Measurements from ENCODE around the gene GLCCI1.

The GLCCI1 gene

DNA sequence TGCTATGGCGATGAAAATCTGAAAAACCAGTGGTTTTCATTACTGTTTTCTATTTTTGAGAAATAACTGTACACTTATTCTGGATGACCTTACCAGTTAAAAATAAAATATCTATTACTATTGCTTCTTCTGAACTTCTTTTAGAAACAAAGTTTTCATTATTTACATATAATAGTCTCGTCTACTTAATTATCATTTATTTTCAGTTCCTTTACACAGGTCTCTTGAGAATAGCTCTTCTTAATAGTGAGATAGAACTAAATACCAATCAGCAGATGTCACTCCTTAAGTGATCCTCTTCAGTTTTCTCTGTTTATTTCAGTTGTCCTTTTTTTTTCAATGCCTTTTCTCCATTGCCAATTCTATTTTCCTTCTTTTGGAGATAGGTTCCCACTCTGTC, 4.3 kb upstream of the GLCCI1 start:
- no peak for DNase-seq

DNA sequence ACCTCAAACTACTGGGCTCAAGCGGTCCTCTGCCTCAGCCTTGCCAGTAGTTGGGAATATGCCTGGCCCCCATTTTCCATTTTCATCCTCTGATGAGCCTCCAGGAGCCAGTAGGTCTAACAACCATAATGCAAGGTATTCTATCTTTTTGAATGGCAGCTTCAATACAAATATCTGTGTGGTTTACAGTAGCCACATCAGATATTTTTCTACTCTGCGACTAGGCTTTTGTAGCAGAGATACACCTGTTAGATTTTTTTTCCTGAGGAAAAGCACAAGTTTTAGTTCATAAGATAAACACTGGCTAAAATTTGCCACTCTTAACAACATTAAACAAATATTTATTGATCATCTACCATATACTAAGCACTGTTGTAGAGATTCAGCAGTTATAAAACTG, 3.9 kb upstream of the GLCCI1 start:
- DNase-seq, result no peak

DNA sequence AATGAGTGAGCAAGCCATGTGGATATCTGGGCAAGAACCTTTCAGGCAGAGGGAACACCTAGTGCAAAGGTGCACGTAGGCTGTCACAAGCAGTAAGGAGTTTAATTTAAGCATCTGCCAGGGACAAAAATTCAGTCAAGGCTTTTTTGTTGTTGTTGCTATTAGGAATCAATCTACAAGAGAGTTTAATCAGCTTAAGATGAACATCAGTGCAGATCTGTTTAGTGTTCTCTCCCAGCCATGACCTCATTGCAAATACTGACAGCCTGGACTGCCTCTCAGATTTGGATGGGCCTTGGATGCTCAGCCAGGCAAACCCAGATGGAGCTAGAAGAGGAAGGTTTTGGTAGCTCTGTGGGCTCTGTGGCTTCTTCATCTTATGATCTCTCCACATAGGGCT, 3.3 kb upstream of the GLCCI1 start:
- DNase-seq, result no peak

- DNase-seq, result no peak
Observed at GRCh38 chr7:7966141-7966734, 2.4 kb upstream of the GLCCI1 start.

GRCh38 chr7:7967886-7968543, 581 bp upstream of the GLCCI1 start:
- peak; percentile 7 for DNase-seq

DNA sequence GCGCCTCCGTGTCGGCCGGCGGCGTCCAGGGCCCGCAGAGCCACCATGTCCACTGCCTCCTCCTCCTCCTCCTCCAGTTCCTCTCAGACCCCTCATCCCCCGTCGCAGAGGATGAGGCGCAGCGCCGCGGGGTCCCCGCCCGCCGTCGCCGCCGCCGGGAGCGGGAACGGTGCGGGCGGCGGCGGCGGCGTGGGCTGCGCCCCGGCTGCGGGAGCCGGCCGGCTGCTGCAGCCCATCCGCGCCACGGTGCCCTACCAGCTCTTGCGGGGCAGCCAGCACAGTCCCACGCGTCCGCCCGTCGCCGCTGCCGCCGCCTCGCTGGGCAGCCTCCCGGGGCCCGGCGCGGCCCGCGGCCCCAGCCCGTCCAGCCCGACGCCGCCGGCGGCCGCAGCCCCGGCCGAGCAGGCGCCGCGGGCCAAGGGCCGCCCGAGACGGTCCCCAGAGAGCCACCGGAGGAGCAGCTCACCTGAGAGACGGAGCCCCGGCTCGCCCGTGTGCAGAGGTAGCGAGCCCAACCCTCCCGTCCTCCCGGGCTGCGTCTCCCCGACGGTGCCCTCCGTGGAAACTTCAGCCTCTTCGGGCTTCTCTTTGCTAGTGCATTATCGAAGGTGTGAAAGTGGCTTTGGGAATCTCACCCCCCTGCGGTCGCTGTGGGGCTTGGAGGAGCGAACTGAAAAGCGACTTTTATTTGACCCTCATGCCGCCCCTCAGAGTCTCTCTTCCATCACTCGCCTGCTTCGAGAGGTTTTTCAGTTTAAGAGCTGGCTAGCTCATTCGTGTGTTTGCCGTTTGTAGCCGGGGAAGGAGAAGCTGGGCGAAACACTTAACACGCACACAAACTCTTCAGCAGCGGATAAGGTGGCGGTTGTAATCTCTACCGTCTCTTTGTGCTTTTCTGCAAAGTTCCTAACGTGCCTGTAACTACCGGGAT, 975 bp downstream of the GLCCI1 start:
- peak; percentile 55 for DNase-seq

DNA sequence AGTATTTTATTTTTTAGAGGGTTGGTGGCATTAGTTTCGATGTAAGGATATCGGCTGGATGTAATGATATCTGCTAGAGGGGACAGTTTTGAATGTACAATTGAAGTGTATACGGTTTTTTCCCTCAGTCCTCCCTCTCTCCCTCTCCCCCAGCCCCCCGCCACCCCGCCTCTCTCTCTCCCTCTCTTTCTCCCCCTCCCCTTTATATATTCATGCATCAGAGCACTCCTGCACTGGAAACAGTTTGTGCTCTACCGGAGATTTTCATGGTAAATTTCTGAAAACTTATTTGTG, 1.6 kb downstream of the GLCCI1 start:
- DNase-seq, result peak; percentile 9

- DNase-seq, result peak; percentile 9
Observed at GRCh38 chr7:7970531-7971307, 2.1 kb downstream of the GLCCI1 start.

DNA sequence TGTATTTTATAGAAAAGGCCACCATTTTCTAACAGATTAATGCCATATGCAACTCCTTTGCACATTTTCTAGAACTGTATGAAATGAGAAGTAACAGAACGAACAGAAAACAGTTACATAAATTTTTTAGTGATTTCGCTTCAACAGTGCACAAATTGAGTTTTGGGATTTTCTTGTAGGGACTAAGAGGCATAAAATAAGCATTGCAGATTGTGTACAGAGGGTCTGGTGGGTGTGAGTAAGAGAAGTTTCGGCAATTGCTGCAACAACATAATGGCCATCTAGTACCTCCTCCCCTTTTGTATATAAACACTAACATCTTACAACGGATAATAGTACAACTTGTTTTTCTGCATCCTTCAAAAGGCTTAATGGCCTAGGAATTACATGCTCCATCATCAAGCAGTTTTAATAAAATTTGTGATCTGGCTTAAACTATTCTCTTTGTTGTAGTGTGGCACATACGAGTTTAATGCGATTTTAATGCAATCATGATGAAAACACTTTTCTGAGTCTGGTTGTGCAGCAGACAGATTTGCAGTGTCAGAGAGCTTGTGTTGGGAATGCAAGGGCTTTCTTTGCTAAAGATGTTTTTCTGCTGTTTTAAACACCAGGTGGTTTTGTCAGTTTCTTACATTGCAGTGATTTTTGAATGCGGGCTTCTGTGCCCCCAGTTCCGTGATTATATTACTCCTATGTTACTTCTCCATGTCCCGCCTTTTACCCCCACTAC, 2.9 kb downstream of the GLCCI1 start:
- no peak for DNase-seq

DNA sequence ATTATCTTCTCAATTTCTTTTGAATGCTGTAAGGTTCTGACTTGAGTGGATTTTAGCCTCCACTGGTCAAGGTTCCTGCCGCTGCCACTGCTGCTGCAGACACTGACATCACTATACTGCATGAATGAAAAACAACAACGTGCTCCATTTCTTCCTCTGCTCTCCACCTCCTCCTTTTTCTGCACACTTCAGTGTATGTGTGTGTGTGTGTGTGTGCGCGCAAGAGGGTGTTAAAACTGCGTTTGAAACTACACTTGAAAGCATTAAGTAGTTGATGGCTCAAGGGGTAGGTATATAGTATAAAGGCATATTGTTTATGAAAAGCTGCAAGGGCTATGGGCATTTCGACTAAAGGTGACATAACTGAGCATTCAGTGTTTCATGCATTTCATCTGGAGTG, 3.5 kb downstream of the GLCCI1 start:
- DNase-seq, result peak; percentile 27

DNA sequence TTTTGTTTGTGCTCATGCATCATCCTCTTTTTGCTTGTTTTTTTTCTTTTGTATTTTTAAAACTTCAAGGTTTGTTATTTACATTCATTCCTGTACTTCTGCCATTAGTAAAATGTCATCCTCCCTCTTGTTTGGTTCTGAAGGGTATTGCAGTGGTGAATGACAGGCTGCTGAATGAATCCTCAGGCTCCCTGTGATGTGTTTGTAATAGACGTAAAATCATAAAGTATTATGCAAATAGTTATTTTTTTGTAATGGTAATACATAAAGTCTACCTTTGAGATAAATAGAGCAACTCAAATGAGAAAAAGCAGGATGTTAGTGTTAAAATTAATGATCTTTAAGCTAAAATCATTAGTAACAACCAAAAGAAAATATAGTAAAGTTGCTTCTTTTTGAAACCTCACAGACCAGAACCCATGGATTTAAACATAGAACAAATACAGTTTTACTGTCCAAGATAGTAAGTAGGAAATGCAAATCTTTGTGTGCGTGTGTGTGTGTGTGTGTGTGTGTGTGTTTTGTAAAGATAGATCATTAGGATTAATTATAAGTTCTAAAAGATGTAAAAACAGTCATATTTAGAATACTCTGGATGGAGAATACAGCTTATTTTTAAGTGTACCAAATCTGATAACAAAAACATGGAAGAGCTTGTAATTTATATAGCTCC, 4.5 kb downstream of the GLCCI1 start:
- no peak for DNase-seq

GRCh38 chr7:7976677-7977076, 8.1 kb downstream of the GLCCI1 start:
- DNase-seq, result no peak

DNA sequence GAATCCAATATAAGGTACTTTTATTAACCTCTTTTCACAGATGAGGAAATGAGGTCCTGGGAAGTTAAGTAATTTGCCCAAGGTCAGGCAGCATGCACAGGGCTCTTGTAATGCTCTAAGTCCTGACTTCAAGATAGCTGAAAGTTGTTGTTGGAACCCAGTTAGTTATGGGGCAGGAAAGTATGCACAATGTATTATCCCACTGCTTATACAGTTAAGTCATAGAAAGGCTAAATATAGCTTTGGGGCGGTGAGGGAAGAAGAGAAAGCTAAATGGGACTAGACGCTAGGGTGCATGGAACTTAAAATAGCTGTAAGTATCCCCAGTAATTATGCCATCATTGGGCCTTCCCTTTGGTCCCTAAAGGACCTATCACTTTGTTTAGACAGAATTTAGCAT, 9.2 kb downstream of the GLCCI1 start:
- no peak for DNase-seq

GRCh38 chr7:7978860-7979259, 10.3 kb downstream of the GLCCI1 start:
- no peak for DNase-seq

DNA sequence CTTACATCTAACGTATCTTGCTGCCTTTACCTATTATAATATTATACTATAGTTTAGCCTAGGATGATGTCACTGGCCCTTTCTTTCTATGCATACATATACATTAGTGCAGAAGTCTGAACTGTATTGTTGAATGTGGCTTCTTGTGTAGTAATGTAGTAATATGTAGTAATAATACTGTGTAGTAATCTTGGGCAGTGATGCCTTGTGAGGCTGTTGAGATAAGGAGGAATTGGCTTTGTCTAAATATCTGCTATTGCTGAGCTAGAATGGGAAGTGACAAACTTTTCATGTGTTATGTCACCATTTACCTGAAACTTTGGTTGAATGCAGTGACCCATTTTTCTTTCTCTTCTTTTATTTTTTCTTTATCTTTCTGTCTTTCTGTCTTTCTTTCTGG, 11.0 kb downstream of the GLCCI1 start:
- no peak for DNase-seq

- no peak for DNase-seq
Observed at GRCh38 chr7:7980134-7980533, 11.5 kb downstream of the GLCCI1 start.

DNA sequence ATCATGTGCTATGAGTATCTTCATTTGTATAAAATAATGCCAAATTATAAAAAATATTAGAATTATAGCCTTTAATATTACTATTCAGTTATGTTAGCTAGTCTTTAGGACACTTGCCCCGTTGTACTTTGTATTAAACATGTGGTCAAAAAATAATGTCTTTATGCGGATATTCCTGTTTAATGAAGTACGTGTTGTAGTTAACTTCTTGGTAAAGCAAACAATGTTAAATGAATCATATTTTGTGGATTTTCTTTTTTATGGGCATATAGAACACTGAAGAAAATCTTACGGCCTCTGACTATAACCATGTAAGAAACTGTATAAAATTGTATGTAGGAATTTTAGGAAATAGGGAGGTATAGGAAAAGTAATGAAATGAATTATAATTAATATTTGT, 14.3 kb downstream of the GLCCI1 start:
- no peak for DNase-seq

DNA sequence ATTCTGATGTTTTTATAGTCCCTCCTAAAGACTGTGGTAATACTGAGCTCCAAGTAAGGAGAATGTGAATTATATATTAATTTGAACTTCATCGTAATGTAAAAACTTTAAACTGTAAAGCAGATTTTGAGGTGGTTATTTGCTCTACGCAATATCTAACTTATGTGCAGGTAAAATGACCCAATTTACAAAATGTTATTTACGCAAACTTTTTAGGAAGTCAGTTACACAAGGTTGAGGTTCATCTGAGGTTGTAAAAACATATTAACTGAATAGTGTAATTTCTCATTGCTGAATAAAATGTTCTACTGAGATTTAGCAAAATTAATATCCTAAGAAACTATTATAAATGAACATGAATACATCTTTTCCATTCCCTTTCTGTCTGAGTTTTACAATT, 15.8 kb downstream of the GLCCI1 start:
- DNase-seq, result no peak

DNA sequence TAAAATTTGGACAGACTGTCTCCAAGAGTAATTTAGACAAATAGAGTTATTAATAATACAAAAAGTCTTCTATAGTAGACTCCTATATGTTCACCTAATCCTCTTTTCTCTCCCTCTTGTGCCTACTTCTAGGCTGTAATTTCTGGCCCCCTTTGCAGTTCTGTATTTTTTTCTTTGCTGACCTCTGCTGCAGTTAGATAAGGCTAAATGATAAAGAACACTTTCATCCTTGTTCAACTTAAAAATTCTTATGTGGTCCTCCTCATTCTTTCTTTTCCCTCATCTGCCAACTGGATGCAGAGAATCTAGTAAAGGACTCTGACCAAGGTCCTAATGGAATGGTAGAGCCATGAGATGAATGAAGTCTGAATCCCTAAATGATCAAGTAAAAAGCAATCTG, 20.1 kb downstream of the GLCCI1 start:
- no peak for DNase-seq

DNA sequence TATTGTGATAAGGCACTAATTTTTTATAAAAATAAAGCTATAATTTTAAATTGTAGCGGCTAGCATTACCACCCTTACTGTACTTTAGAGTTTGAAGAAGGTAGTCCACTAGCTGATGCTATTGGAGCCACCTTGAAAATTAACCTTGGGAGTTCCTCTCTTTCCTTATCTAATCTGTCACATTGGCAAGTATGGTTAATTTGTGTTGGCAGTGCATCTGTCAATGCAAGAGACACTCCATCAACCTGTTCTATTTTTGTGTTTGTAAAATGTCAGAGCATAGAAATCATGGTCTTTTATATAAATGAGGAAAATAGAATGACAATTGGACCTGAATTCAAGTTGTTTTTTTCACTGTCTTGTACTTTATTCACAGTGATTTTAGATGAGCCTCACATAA, 20.5 kb downstream of the GLCCI1 start:
- DNase-seq, result no peak

DNA sequence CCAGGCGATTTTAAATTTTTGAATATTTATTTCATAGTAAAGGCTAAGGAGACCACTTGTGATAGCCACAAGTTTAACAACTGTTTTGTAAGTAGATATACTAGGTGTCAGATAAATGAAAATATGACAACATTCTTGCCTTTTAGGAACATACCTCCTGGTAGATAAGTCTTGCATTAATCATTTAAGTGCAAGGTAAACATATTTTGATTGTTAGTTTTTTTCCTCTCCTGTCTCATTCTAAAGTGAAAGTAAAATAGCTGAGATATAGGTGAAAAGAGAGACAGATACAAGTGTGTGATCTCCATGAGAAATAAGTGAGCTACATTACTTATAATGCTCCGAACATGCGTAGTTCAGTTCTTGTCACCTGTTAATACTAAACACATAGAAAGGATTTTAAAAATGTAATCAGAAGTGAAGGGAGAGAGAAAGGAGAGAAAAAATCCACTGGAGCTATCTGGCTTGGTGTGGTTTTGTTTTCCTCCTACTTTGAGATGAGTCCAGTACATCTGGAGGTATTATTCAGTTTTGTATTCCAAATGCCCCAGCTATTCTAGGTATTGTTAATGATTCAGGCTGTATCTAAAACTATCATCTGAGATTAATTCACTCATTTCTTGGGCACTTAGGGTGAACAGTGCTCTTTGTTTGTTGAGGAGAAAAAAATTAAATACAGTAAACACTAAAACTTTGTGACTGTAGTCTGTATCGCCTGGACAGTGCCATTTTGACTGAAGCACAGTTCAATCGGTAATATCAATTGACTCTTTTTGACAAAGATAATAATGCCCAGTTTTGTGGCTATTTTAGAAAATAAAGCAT, 21.2 kb downstream of the GLCCI1 start:
- DNase-seq, result no peak
